Endothelial cell of umbilical vein (primary cell): ENCODE results near the gene GAA. TPM values are rescaled to one million over a fixed set of nuclear protein-coding genes. Genes with fewer than 3 reads are reported as not detected.
A peak's percentile ranks its signal among the peaks of the same experiment; 100 is the strongest.

Experiments
- BruUV-seq: library from RNA; stranded (reverse); fragments of 400-500 nt; replicated peaks from 2 replicates; lab custom pipeline; 2021; lab: Mats Ljungman, UMichigan
- CTCF ChIA-PET: fragments of 300-600, 350-600 bp; sonication (Branson Sonifier 250); formaldehyde crosslinking; loops from one replicate; lab custom pipeline; 2021; ENCODE audit warnings: antibody characterized with exemption, inconsistent platforms; lab: Charles Lee
- POLR2A ChIA-PET: fragments of 300-600, 350-600 bp; sonication (Branson Sonifier 250); formaldehyde crosslinking; loops from one replicate; lab custom pipeline; 2021; ENCODE audit warnings: antibody characterized with exemption, inconsistent platforms; lab: Charles Lee
- DNase-seq: peaks from one replicate; pipeline ENCODE4 v3.0.0-alpha.2; 2011; ENCODE audit warnings: low read depth, low spot score
- FAIRE-seq: peaks from 2 replicates; lab custom pipeline; 2011; peaks lifted over from hg19 to GRCh38; lab: Jason Lieb, UNC
- H2AFZ ChIP-seq: 2 replicates; pipeline ENCODE4 v1.6.0; 2012; ENCODE audit warnings: low read depth, low read length, control low read depth, inconsistent platforms
- H3K27ac ChIP-seq: 2 replicates; pipeline ENCODE4 v1.5.1; 2011; ENCODE audit warnings: low read depth, mild to moderate bottlenecking, control low read depth, low read length, moderate library complexity; ENCODE audit not compliant: insufficient read depth
- H3K27me3 ChIP-seq, 2 experiments: 2 replicates each; pipeline versions ENCODE4 v1.6.0 to v1.6.1; 2011; ENCODE audit warnings: low read length in 2 of 2, mixed read lengths in 1 of 2; ENCODE audit not compliant: control insufficient read depth in 2 of 2, insufficient read depth in 2 of 2
- H3K36me3 ChIP-seq, 2 experiments: 2 replicates in 1 of 2; 3 replicates in 1 of 2; pipeline ENCODE4 v1.5.1; 2011; ENCODE audit warnings: low read length in 2 of 2, mild to moderate bottlenecking in 1 of 2, moderate library complexity in 1 of 2; ENCODE audit not compliant: control insufficient read depth in 2 of 2, insufficient read depth in 2 of 2; ENCODE audit errors: extremely low read depth in 1 of 2
- H3K4me1 ChIP-seq: 3 replicates; pipeline ENCODE4 v1.5.1; 2011; ENCODE audit warnings: mild to moderate bottlenecking, low read length; ENCODE audit not compliant: control insufficient read depth, insufficient read depth; ENCODE audit errors: extremely low read depth
- H3K4me2 ChIP-seq: 2 replicates; pipeline ENCODE4 v1.6.1; 2011; ENCODE audit warnings: low read length, control low read depth, mixed read lengths; ENCODE audit not compliant: insufficient read depth
- H3K4me3 ChIP-seq, 3 experiments: fragments of 200-600 bp in 1 of 3; sonication (generic), shearing (Covaris generic) in 1 of 3; replicated peaks in 1 of 3; 2 replicates each; pipeline ENCODE4 v1.5.1; 2011 to 2016; ENCODE audit warnings: control low read depth in 3 of 3, low read length in 3 of 3, mild to moderate bottlenecking in 2 of 3, inconsistent platforms in 1 of 3, low read depth in 1 of 3, moderate library complexity in 1 of 3; ENCODE audit not compliant: insufficient read depth in 1 of 3
- H3K79me2 ChIP-seq: 2 replicates; pipeline ENCODE4 v1.6.0; 2012; ENCODE audit warnings: low read length, inconsistent platforms; ENCODE audit not compliant: control insufficient read depth, insufficient read depth
- H3K9ac ChIP-seq: replicated peaks from 2 replicates; pipeline ENCODE3; 2011; ENCODE audit warnings: low read length, control low read depth; ENCODE audit not compliant: insufficient read depth; ENCODE audit errors: extremely low read depth
- H3K9me1 ChIP-seq: replicated peaks from 3 replicates; pipeline ENCODE4 v1.6.0; 2011; ENCODE audit warnings: mild to moderate bottlenecking, low read length; ENCODE audit not compliant: control insufficient read depth, insufficient read depth; ENCODE audit errors: extremely low read depth
- H3K9me3 ChIP-seq: replicated peaks from 2 replicates; pipeline ENCODE4 v1.5.1; 2012; ENCODE audit warnings: low read length, inconsistent platforms; ENCODE audit not compliant: control insufficient read depth, insufficient read depth
- H4K20me1 ChIP-seq: replicated peaks from 2 replicates; pipeline ENCODE3; 2011; ENCODE audit warnings: mild to moderate bottlenecking, low read length; ENCODE audit not compliant: control insufficient read depth, insufficient read depth; ENCODE audit errors: extremely low read depth
- CTCF ChIP-seq, 2 donors: IDR thresholded peaks; 1 replicate in 1 of 2; 2 replicates in 1 of 2; pipeline ENCODE4 v1.5.1; 2011; ENCODE audit warnings: low read length in 2 of 2, mild to moderate bottlenecking in 2 of 2, moderate library complexity in 2 of 2, control low read depth in 1 of 2, inconsistent platforms in 1 of 2, low read depth in 1 of 2; ENCODE audit not compliant: insufficient read depth in 1 of 2; ENCODE audit errors: extremely low read depth in 1 of 2
- EZH2 ChIP-seq: IDR thresholded peaks from 2 replicates; pipeline ENCODE4 v1.6.1; 2012; ENCODE audit warnings: borderline replicate concordance, low read depth, mild to moderate bottlenecking, moderate library complexity, low read length, inconsistent platforms; ENCODE audit not compliant: severe bottlenecking
- FOS ChIP-seq: IDR thresholded peaks from 2 replicates; pipeline ENCODE4 v1.6.1; 2011; ENCODE audit warnings: mild to moderate bottlenecking, low read length, moderate library complexity, borderline replicate concordance; ENCODE audit not compliant: insufficient read depth
- GATA2 ChIP-seq: IDR thresholded peaks from 2 replicates; pipeline ENCODE4 v1.7.0; 2011; ENCODE audit warnings: low read depth, mild to moderate bottlenecking, moderate library complexity, mixed read lengths, low read length; ENCODE audit not compliant: insufficient read length, insufficient read depth
- JUN ChIP-seq: IDR thresholded peaks from 2 replicates; pipeline ENCODE4 v1.6.1; 2011; ENCODE audit warnings: borderline replicate concordance, low read depth; ENCODE audit not compliant: insufficient read length, insufficient read depth
- MAX ChIP-seq: IDR thresholded peaks from 2 replicates; pipeline ENCODE4 v1.6.1; 2011; ENCODE audit not compliant: insufficient read depth, insufficient read length
- MYC ChIP-seq: IDR thresholded peaks from one replicate; pipeline ENCODE4 v1.6.1; 2011; ENCODE audit warnings: mild to moderate bottlenecking, low read depth, low read length
- POLR2A ChIP-seq: IDR thresholded peaks from 2 replicates; pipeline ENCODE4 v1.6.1; 2012; ENCODE audit warnings: low read depth, mild to moderate bottlenecking, control low read depth, low read length
- POLR2AphosphoS5 ChIP-seq: IDR thresholded peaks from 2 replicates; pipeline ENCODE4 v1.6.1; 2012; ENCODE audit warnings: low read depth, mild to moderate bottlenecking, control low read depth, low read length, moderate library complexity; ENCODE audit not compliant: insufficient read depth
- dilution Hi-C: fragments of 300-500 bp; cut with MboI; formaldehyde crosslinking; loops from one replicate; pipeline ENCODE4 v1.15.0; 2019; ENCODE audit warnings: low sequenced_read_pairs; ENCODE audit not compliant: extremely low pct_ligation_motif_present
- intact Hi-C: fragments of 100-400 bp; cut with micrococcal nuclease; formaldehyde crosslinking; loops from one replicate; pipeline ENCODE4 v1.10.0; 2022
- polyA plus RNA-seq, 4 experiments: library from polyadenylated mRNA; depleted of rRNA in 3 of 4; stranded (reverse) in 3 of 4; unstranded in 1 of 4; fragments of >200 nt; gene quantifications; 2 replicates each; pipeline versions ENCODE4 v1.2.1 to v1.2.3, GENCODE V29; 2011 to 2012; ENCODE audit warnings: missing spikeins in 1 of 4
- total RNA-seq: library from RNA; stranded (reverse); gene quantifications from 2 replicates; pipeline ENCODE4 v1.2.3, GENCODE V29; 2021

Gene GAA
- total and polyA plus RNA-seq, 2 donors (not counting 3 experiments of a cell fraction or from before 2014, with no cell fraction given) = 26.3 to 49.7 TPM

DNA sequence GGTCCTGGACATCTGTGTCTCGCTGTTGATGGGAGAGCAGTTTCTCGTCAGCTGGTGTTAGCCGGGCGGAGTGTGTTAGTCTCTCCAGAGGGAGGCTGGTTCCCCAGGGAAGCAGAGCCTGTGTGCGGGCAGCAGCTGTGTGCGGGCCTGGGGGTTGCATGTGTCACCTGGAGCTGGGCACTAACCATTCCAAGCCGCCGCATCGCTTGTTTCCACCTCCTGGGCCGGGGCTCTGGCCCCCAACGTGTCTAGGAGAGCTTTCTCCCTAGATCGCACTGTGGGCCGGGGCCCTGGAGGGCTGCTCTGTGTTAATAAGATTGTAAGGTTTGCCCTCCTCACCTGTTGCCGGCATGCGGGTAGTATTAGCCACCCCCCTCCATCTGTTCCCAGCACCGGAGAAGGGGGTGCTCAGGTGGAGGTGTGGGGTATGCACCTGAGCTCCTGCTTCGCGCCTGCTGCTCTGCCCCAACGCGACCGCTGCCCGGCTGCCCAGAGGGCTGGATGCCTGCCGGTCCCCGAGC, 17.9 kb downstream of the GAA start:
- H3K4me1 ChIP-seq = no peaks in the 10 kb centered on the region
- intact Hi-C loops = no loop called here
- BruUV-seq = TSS peak; percentile 77

More for the DNA sequence above, 17.9 kb downstream of the GAA start:
- no peaks in the 10 kb centered on the region for H3K36me3 ChIP-seq
- no peaks in the 10 kb centered on the region for H3K9me1 ChIP-seq
- no peak overlapping the region for H3K4me3 ChIP-seq
- H3K27ac ChIP-seq = no peak overlapping the region
- TF ChIP-seq POLR2A (no peak), POLR2AphosphoS5 (no peak), CTCF (IDR thresholded peaks at IDR 0.05; ENCODE audit: extremely low read depth in 1 of 2, insufficient read depth in 1 of 2, low read depth in 1 of 2, low read length in 2 of 2) (no peak), EZH2 (no peak), MAX (no peak), MYC (no peak), GATA2 (no peak), FOS (no peak), JUN (no peak)
- H3K9me3 ChIP-seq = no peaks in the 10 kb centered on the region
- ChIA-PET POLR2A (no interaction called here), CTCF (interaction anchor here (2.8 kb wide), 1 partner anchor 18 kb away, joined by 8 read pairs; the partner anchor contains the start of gene GAA)
- no peaks in the 10 kb centered on the region for H4K20me1 ChIP-seq
- H3K9ac ChIP-seq = no peak overlapping the region
- dilution Hi-C loops = no loop called here
- no peak overlapping the region for H2AFZ ChIP-seq
- H3K27me3 ChIP-seq = no peaks in the 10 kb centered on the region
- FAIRE-seq (no peak), DNase-seq (no peak)
- H3K79me2 ChIP-seq = no peaks in the 10 kb centered on the region
- H3K4me2 ChIP-seq = no peak overlapping the region
